Measurements from ENCODE around the gene LRRC75A.
"Not testable (repeated sequence)": the region's sequence is repeated elsewhere in the genome, so short reads cannot be mapped to it uniquely, and the experiment has no call there.

Gene LRRC75A

GRCh38 chr17:16418685-16419068 lies 73.3 kb downstream of the LRRC75A start:
- no peak overlapping the region for H3K4me3 ChIP-seq (ENCODE audit: low read depth, low read length)

GRCh38 chr17:16417896-16418684 lies 73.9 kb downstream of the LRRC75A start:
- no peak overlapping the region for H3K4me3 ChIP-seq (ENCODE audit: low read depth, low read length)
- TF ChIP-seq, protein P1, sequence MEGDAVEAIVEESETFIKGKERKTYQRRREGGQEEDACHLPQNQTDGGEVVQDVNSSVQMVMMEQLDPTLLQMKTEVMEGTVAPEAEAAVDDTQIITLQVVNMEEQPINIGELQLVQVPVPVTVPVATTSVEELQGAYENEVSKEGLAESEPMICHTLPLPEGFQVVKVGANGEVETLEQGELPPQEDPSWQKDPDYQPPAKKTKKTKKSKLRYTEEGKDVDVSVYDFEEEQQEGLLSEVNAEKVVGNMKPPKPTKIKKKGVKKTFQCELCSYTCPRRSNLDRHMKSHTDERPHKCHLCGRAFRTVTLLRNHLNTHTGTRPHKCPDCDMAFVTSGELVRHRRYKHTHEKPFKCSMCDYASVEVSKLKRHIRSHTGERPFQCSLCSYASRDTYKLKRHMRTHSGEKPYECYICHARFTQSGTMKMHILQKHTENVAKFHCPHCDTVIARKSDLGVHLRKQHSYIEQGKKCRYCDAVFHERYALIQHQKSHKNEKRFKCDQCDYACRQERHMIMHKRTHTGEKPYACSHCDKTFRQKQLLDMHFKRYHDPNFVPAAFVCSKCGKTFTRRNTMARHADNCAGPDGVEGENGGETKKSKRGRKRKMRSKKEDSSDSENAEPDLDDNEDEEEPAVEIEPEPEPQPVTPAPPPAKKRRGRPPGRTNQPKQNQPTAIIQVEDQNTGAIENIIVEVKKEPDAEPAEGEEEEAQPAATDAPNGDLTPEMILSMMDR (IDR thresholded peaks at IDR 0.05; ENCODE audit: low read depth, low read length): no peak

More at GRCh38 chr17:16418685-16419068, 73.3 kb downstream of the LRRC75A start:
- TF ChIP-seq, protein P1 (IDR thresholded peaks at IDR 0.05; ENCODE audit: low read depth, low read length): no peak

- TF ChIP-seq, protein P1 (IDR thresholded peaks at IDR 0.05; ENCODE audit: low read depth, low read length): no peak
- no peak overlapping the region for H3K4me3 ChIP-seq (ENCODE audit: low read depth, low read length)
Observed at GRCh38 chr17:16417399-16417798, 74.6 kb downstream of the LRRC75A start.

DNA sequence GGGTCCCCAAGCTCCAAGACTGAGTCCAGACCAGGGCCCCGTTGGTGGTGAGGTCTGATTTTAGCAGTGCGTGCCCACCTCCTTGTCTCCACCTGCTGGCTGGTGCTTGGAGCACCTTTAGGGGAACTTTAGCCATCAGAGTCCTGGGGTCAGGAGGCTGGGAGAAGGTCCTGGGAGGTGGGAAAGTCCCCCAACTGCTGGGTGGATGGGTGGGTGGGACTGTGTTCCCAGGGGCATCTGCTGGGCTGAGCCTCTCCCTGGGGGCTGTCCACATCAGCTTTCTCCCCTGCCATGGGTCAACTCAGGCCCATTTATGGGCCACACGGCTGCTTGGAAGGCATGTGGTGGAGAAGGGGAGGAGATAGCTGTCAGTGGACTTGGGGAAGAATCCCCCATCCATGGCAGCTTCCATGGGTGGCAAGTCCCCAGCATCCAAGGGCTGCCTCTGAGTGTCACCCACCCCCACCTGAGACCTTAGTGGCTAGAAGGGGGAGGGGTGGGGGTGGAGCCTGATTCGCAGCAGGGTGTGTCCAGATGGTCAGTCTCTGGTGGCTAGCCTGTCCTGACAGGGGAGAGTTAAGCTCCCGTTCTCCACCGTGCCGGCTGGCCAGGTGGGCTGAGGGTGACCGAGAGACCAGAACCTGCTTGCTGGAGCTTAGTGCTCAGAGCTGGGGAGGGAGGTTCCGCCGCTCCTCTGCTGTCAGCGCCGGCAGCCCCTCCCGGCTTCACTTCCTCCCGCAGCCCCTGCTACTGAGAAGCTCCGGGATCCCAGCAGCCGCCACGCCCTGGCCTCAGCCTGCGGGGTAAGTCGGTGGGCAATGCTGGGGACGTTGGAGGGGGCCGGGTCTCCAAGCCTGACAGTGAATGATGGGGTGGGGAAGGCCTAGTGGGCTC lies 76.7 kb downstream of the LRRC75A start, which contains the start of gene TRPV2:
Gene TRPV2 (plus strand): TSS at position 541 of the 894 bp plus-strand sequence. CDS start 2,098 bp downstream, outside the sequence.
- TF ChIP-seq, protein P1 (IDR thresholded peaks at IDR 0.05; ENCODE audit: low read depth, low read length): no peak
- peak within 1 kb of the TSS; percentile 69 for H3K4me3 ChIP-seq (ENCODE audit: low read depth, low read length)

GRCh38 chr17:16407911-16408588 lies 83.9 kb downstream of the LRRC75A start:
- TF ChIP-seq, protein P1 (IDR thresholded peaks at IDR 0.05; ENCODE audit: low read depth, low read length): no peak
- no peak overlapping the region for H3K4me3 ChIP-seq (ENCODE audit: low read depth, low read length)

DNA sequence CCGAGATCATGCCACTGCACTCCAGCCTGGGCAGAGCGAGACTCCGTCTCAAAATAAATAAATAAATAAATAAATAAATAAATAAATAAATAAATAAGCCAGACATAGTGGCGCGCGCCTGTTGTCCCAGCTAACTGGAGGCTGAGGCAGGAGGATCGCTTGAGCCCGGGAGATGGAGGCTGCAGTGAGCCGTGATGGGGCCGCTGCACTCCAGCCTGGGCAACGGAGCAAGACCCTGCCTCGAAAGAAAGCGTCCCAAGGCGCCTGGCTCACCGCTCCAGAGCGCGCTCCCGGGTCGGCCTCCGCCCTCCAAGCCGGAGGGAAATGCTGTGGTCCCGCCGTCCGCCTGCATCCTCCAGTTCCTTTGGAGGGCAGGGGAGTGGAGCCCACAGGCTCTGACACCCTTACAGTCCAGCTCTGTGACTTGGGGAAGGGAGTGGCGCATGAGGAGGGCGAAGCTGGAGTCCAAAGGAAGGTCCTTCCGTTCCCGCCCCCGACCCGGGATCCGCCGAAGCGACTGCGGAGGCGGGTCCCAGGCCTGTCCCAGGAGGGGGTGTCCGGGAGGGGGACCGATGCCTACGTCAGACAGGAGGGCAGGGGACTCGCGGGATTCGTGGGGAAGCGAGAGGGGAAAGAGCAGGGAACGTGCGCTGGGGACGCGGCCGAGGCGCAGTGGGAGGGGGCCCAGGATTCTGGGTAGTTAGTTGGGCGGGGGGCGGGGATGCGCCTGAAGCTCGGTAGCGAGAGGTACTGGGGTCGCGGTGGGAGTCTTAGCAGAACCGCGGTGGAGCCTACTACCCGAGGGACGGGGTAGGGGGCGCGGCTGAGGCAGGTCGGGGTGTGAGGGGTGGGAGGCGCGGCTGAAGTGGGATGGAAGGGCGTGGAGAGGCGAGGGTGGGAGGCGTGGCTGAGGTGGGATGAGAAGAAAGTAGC lies 85.0 kb downstream of the LRRC75A start:
- peak overlapping the region; percentile 60 for H3K4me3 ChIP-seq (ENCODE audit: low read depth, low read length)
- TF ChIP-seq, protein P1 (IDR thresholded peaks at IDR 0.05; ENCODE audit: low read depth, low read length): no peak

DNA sequence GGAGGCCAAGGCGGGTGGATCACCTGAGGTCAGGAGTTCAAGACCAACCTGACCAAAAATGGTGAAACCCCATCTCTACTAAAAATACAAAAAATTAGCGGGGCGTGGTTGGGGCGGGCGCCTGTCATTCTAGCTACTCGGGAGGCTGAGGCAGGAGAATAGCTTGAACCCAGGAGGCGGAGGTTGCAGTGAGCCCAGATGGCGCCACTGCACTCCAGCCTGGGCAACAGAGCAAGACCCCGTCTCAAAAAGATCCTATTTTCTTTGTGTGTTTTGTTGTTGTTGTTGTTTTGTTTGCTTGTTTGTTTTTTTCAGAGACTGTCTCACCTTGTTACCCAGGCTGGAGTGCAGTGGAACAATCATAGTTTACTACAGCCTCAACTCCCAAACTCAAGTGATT lies 88.1 kb downstream of the LRRC75A start:
- H3K4me3 ChIP-seq (ENCODE audit: low read depth, low read length): not testable (repeated sequence)

Measured in WI38 (cell line).